Mesenchymal stem cell (in vitro differentiated cells and primary cell): ENCODE measurements around the gene AUTS2.

Experiments used
- DNase-seq: peaks from one replicate; pipeline ENCODE4 v3.0.0-alpha.2; 2013
- H2AFZ ChIP-seq: one replicate; pipeline ENCODE4 v1.6.1; 2013; ENCODE audit warnings: low read depth, mild to moderate bottlenecking, control low read depth, inconsistent platforms, low read length, moderate library complexity
- H2AK5ac ChIP-seq: 2 replicates; pipeline ENCODE4 v1.6.1; 2013; ENCODE audit warnings: low read length, moderate library complexity, mild to moderate bottlenecking, inconsistent platforms; ENCODE audit not compliant: severe bottlenecking
- H2BK120ac ChIP-seq: one replicate; pipeline ENCODE4 v1.6.1; 2013; ENCODE audit warnings: low read depth, mild to moderate bottlenecking, inconsistent platforms, low read length, moderate library complexity
- H2BK12ac ChIP-seq, 2 experiments: one replicate each; pipeline ENCODE4 v1.6.1; 2013; ENCODE audit warnings: inconsistent platforms in 2 of 2, low read length in 2 of 2, mild to moderate bottlenecking in 2 of 2, moderate library complexity in 2 of 2, control low read depth in 1 of 2
- H2BK15ac ChIP-seq: one replicate; pipeline ENCODE4 v1.6.1; 2013; ENCODE audit warnings: mild to moderate bottlenecking, low read depth, inconsistent platforms; ENCODE audit not compliant: poor library complexity, severe bottlenecking
- H2BK5ac ChIP-seq: 2 replicates; pipeline ENCODE4 v1.6.1; 2013; ENCODE audit warnings: low read depth, mild to moderate bottlenecking, low read length, control low read depth, inconsistent platforms; ENCODE audit not compliant: poor library complexity, severe bottlenecking
- H3K14ac ChIP-seq, 2 experiments: one replicate each; pipeline ENCODE4 v1.6.1; 2013; ENCODE audit warnings: inconsistent platforms in 2 of 2, low read length in 2 of 2, control low read depth in 1 of 2, mild to moderate bottlenecking in 1 of 2, moderate library complexity in 1 of 2
- H3K18ac ChIP-seq, 2 experiments: one replicate each; pipeline ENCODE4 v1.6.1; 2013; ENCODE audit warnings: inconsistent platforms in 2 of 2, low read length in 2 of 2, control low read depth in 1 of 2, low read depth in 1 of 2, mild to moderate bottlenecking in 1 of 2
- H3K23ac ChIP-seq, 2 experiments: one replicate each; pipeline ENCODE4 v1.6.1; 2013; ENCODE audit warnings: inconsistent platforms in 2 of 2, low read length in 2 of 2, mild to moderate bottlenecking in 2 of 2, moderate library complexity in 2 of 2, control low read depth in 1 of 2
- H3K27ac ChIP-seq: 2 replicates; pipeline ENCODE4 v1.5.1; 2013; ENCODE audit warnings: mild to moderate bottlenecking, moderate library complexity, low read length, control low read depth, inconsistent platforms; ENCODE audit not compliant: poor library complexity, severe bottlenecking
- H3K27me3 ChIP-seq, 2 experiments: 2 replicates each; pipeline versions ENCODE4 v1.6.1 to v1.7.0; 2013; ENCODE audit warnings: low read length in 2 of 2, mild to moderate bottlenecking in 2 of 2, moderate library complexity in 2 of 2, control low read depth in 1 of 2, inconsistent platforms in 1 of 2; ENCODE audit not compliant: control insufficient read depth in 1 of 2, insufficient read depth in 1 of 2
- H3K36me3 ChIP-seq, 2 experiments: 2 replicates each; pipeline versions ENCODE4 v1.6.1 to v1.7.0; 2013; ENCODE audit warnings: low read length in 2 of 2, control low read depth in 1 of 2, inconsistent platforms in 1 of 2, low read depth in 1 of 2, mild to moderate bottlenecking in 1 of 2; ENCODE audit not compliant: insufficient read depth in 2 of 2, control insufficient read depth in 1 of 2
- H3K4ac ChIP-seq, 2 experiments: one replicate each; pipeline ENCODE4 v1.6.1; 2013; ENCODE audit warnings: inconsistent platforms in 2 of 2, low read length in 2 of 2, mild to moderate bottlenecking in 2 of 2, moderate library complexity in 2 of 2, control low read depth in 1 of 2, low read depth in 1 of 2
- H3K4me1 ChIP-seq: 2 replicates; pipeline ENCODE4 v1.6.1; 2013; ENCODE audit warnings: low read depth, low read length, control low read depth; ENCODE audit not compliant: control insufficient read depth, insufficient read depth
- H3K4me2 ChIP-seq: 2 replicates; pipeline ENCODE4 v1.6.1; 2013; ENCODE audit warnings: low read length, mild to moderate bottlenecking, inconsistent platforms; ENCODE audit not compliant: poor library complexity, severe bottlenecking
- H3K4me3 ChIP-seq, 2 experiments: 2 replicates each; pipeline versions ENCODE4 v1.5.1 to v1.7.0; 2013; ENCODE audit warnings: low read length in 2 of 2, mild to moderate bottlenecking in 2 of 2, control low read depth in 1 of 2, low read depth in 1 of 2; ENCODE audit not compliant: insufficient read depth in 1 of 2
- H3K79me1 ChIP-seq: replicated peaks from 2 replicates; pipeline ENCODE4 v1.6.1; 2013; ENCODE audit warnings: mild to moderate bottlenecking, control low read depth, low read length, inconsistent platforms; ENCODE audit not compliant: poor library complexity, severe bottlenecking
- H3K9ac ChIP-seq: 2 replicates; pipeline ENCODE4 v1.7.0; 2013; ENCODE audit warnings: mild to moderate bottlenecking, low read length, moderate library complexity
- H3K9me3 ChIP-seq: 2 replicates; pipeline ENCODE4 v1.7.0; 2013; ENCODE audit warnings: mild to moderate bottlenecking, low read length; ENCODE audit not compliant: control insufficient read depth
- H4K8ac ChIP-seq: one replicate; pipeline ENCODE4 v1.6.1; 2013; ENCODE audit warnings: inconsistent platforms, mild to moderate bottlenecking, low read length, moderate library complexity
- H4K91ac ChIP-seq: one replicate; pipeline ENCODE4 v1.6.1; 2013; ENCODE audit warnings: mild to moderate bottlenecking, low read length, inconsistent platforms
- WGBS: methylation state at CpG from one replicate; pipeline ENCODE4 v1.1.7; 2013; ENCODE audit warnings: mixed read lengths; 5-methylcytosine and 5-hydroxymethylcytosine counted together

The AUTS2 gene

GRCh38 chr7:70795948-70796347 is 1197.7 kb downstream of the AUTS2 start:
- H2BK12ac ChIP-seq = no peak overlapping the region
- no peak overlapping the region for H2BK120ac ChIP-seq
- no peak overlapping the region for H2BK5ac ChIP-seq
- H2BK15ac ChIP-seq = no peak overlapping the region
- no peaks in the 10 kb centered on the region for H3K79me1 ChIP-seq
- peaks cover 16% of the 10 kb centered on the region for H3K9me3 ChIP-seq
- H3K27me3 ChIP-seq = no peaks in the 10 kb centered on the region
- H4K8ac ChIP-seq = no peak overlapping the region
- H2AK5ac ChIP-seq = no peak overlapping the region
- H3K27ac ChIP-seq = no peak overlapping the region
- no peak overlapping the region for H3K23ac ChIP-seq
- no peak overlapping the region for H3K14ac ChIP-seq
- H4K91ac ChIP-seq = no peak overlapping the region
- no peak overlapping the region for H3K4me2 ChIP-seq
- H2AFZ ChIP-seq = no peak overlapping the region
- no peaks in the 10 kb centered on the region for H3K4me1 ChIP-seq
- H3K18ac ChIP-seq = no peak overlapping the region
- no peak overlapping the region for H3K4ac ChIP-seq
- DNase-seq = no peak
- H3K4me3 ChIP-seq = no peak overlapping the region
- 93% methylated on average over 5 of the region's 5 CpGs for WGBS
- peaks cover 9 to 16% of the 10 kb centered on the region in 2 experiments for H3K36me3 ChIP-seq
- no peak overlapping the region for H3K9ac ChIP-seq

GRCh38 chr7:70797109-70797514 is 1198.8 kb downstream of the AUTS2 start:
- H3K9ac ChIP-seq = no peak overlapping the region
- peaks cover 4 to 5% of the 10 kb centered on the region in 2 experiments for H3K36me3 ChIP-seq
- no peak overlapping the region for H3K23ac ChIP-seq
- H2BK12ac ChIP-seq = no peak overlapping the region
- no peak overlapping the region for H2BK15ac ChIP-seq
- 69% methylated on average over 6 of the region's 6 CpGs for WGBS
- H2BK120ac ChIP-seq = no peak overlapping the region
- H4K8ac ChIP-seq = no peak overlapping the region
- no peaks in the 10 kb centered on the region for H3K4me1 ChIP-seq
- no peak overlapping the region for H3K27ac ChIP-seq
- no peak overlapping the region for H3K4ac ChIP-seq
- H3K4me3 ChIP-seq = no peak overlapping the region
- H4K91ac ChIP-seq = no peak overlapping the region
- no peaks in the 10 kb centered on the region for H3K27me3 ChIP-seq
- no peak for DNase-seq
- no peak overlapping the region for H3K4me2 ChIP-seq
- H3K9me3 ChIP-seq = peaks cover 21% of the 10 kb centered on the region
- no peak overlapping the region for H3K18ac ChIP-seq
- H2BK5ac ChIP-seq = no peak overlapping the region
- no peak overlapping the region for H2AFZ ChIP-seq
- no peak overlapping the region for H2AK5ac ChIP-seq
- no peaks in the 10 kb centered on the region for H3K79me1 ChIP-seq
- H3K14ac ChIP-seq = no peak overlapping the region

GRCh38 chr7:70799841-70800405 is 1201.6 kb downstream of the AUTS2 start:
- Histone ChIP-seq H3K27ac (no peak overlapping the region), H2BK12ac (no peak overlapping the region), H3K18ac (no peak overlapping the region), H2BK5ac (no peak overlapping the region), H3K36me3 (no peaks in the 10 kb centered on the region), H3K9ac (no peak overlapping the region), H3K27me3 (no peaks in the 10 kb centered on the region), H3K9me3 (peaks cover 24% of the 10 kb centered on the region), H3K4ac (no peak overlapping the region), H3K4me2 (no peak overlapping the region), H2AK5ac (no peak overlapping the region), H2BK120ac (no peak overlapping the region), H4K8ac (no peak overlapping the region), H3K23ac (no peak overlapping the region), H3K4me3 (no peak overlapping the region), H3K14ac (no peak overlapping the region), H3K79me1 (no peaks in the 10 kb centered on the region), H2BK15ac (no peak overlapping the region), H3K4me1 (no peaks in the 10 kb centered on the region), H2AFZ (no peak overlapping the region), H4K91ac (no peak overlapping the region)
- 71% methylated on average over 4 of the region's 4 CpGs for WGBS
- no peak for DNase-seq

DNA sequence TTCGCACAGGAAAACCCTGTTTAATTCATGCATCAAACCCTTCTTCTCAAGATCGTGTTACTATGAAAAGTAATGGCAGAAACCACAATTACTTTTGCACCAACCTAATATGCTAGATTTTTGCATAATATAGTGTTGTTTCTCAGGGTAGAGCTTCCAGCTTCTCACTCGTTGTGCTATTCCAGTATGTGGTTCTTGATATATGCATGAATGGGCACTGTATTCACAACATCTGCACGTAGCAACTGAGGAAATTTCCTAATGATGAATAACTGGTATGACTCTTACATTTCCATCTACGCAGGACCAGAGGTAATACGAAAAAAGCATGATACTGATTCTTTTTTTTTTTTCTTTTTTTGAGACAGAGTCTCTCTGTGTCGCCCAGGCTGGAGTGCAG is 1207.1 kb downstream of the AUTS2 start:
- no peak overlapping the region for H2BK12ac ChIP-seq
- WGBS = 97% methylated on average over 4 of the region's 7 CpGs
- H4K8ac ChIP-seq = no peak overlapping the region
- H2AK5ac ChIP-seq = no peak overlapping the region
- H3K27ac ChIP-seq = no peak overlapping the region
- H3K4me3 ChIP-seq = no peak overlapping the region
- H3K23ac ChIP-seq = no peak overlapping the region
- H3K4ac ChIP-seq = no peak overlapping the region
- no peak overlapping the region for H3K18ac ChIP-seq
- H3K27me3 ChIP-seq = peaks cover 0 to 3% of the 10 kb centered on the region in 2 experiments
- H2BK15ac ChIP-seq = no peak overlapping the region
- H3K4me2 ChIP-seq = no peak overlapping the region
- H3K9ac ChIP-seq = no peak overlapping the region
- no peak overlapping the region for H2AFZ ChIP-seq
- no peak overlapping the region for H2BK120ac ChIP-seq
- no peak overlapping the region for H3K14ac ChIP-seq
- H3K9me3 ChIP-seq = peaks cover 14% of the 10 kb centered on the region
- H2BK5ac ChIP-seq = no peak overlapping the region
- no peak overlapping the region for H4K91ac ChIP-seq
- no peaks in the 10 kb centered on the region for H3K36me3 ChIP-seq
- no peak for DNase-seq
- H3K4me1 ChIP-seq = no peaks in the 10 kb centered on the region
- no peaks in the 10 kb centered on the region for H3K79me1 ChIP-seq
